Activated T-helper 9 cell treated with anti-CD3 and anti-CD28 coated beads, Interleukin-2, amount 50 U/mL, for 16 hours (primary cell): ENCODE measurements around the gene PILRA.
"Not testable (repeated sequence)": the region's sequence is repeated elsewhere in the genome, so short reads cannot be mapped to it uniquely, and the experiment has no call there.

Source experiments
- DNase-seq: peaks from one replicate; pipeline ENCODE4 v3.0.0-alpha.2; 2020; ENCODE audit warnings: low read depth

PILRA gene

GRCh38 chr7:100358027-100358856 is 15.0 kb upstream of the PILRA start, which contains the start of gene PILRB:
Gene PILRB, plus strand, starts transcription at chr7:100358117. Its CDS starts 186 bp downstream, at chr7:100358303.
- no peak for DNase-seq

- DNase-seq = no peak
Measured at GRCh38 chr7:100358857-100359212, 14.5 kb upstream of the PILRA start.

- no peak for DNase-seq
Measured at GRCh38 chr7:100360135-100360854, 13.0 kb upstream of the PILRA start.

GRCh38 chr7:100363098-100363497 is 10.2 kb upstream of the PILRA start:
- no peak for DNase-seq

DNA sequence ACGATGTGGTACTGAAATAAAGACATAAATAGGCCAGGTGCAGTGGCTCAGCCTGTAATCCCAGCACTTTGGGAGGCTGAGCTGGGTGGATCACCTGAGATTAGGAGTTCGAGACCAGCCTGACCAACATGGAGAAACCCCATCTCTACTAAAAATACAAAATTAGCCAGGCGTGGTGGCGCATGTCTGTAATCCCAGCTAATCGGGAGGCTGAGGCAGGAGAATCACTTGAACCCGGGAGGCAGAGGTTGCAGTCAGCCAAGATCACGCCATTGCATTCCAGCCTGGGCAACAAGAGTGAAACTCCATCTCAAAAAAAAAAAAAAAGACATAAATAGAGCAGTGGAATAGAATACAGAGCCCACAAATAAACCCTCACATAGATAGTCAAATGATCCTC is 9.5 kb upstream of the PILRA start:
- not testable (repeated sequence) for DNase-seq

DNA sequence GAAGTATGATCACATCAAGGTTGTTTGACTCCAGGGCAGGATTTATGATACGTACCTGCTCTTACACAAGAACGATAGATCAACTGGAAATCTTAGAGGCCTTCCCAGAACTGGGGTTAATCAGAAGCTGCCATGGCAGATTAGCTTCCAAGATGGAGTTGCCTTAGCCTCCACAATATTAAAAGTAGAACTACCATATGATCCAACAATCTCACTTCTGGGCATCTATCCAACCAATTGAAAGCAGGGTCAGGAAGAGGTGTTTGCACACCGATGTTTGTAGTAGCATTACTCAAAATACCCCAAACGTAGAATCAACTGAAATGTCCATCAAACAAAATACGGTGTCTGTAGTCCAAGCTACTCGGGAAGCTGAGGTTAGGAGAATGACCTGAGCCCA is 8.8 kb upstream of the PILRA start:
- no peak for DNase-seq

DNA sequence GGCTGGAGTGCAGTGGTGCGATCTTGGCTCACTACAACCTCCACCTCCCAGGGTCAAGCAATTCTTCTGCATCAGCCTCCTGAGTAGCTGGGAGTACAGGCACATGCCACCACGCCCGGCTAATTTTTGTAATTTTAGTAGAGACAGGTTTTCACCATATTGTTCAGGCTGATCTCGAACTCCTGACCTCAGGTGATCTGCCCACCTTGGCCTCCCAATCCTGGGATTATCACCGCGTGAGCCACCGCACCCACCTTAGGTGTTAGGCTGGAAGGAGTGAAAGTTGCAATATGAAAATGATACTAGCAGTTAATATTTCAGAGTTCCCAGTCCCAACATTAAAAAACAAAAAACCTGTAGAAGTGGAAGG is 7.3 kb upstream of the PILRA start:
- not testable (repeated sequence) for DNase-seq

- DNase-seq = no peak
Measured at GRCh38 chr7:100366411-100367250, 6.7 kb upstream of the PILRA start.

GRCh38 chr7:100367251-100367620 is 6.1 kb upstream of the PILRA start:
- DNase-seq = no peak

GRCh38 chr7:100367676-100368613 is 5.3 kb upstream of the PILRA start:
- no peak for DNase-seq

- DNase-seq = no peak
Measured at GRCh38 chr7:100369105-100369504, 4.2 kb upstream of the PILRA start.

- DNase-seq = no peak
Measured at GRCh38 chr7:100370303-100370702, 3.0 kb upstream of the PILRA start.

DNA sequence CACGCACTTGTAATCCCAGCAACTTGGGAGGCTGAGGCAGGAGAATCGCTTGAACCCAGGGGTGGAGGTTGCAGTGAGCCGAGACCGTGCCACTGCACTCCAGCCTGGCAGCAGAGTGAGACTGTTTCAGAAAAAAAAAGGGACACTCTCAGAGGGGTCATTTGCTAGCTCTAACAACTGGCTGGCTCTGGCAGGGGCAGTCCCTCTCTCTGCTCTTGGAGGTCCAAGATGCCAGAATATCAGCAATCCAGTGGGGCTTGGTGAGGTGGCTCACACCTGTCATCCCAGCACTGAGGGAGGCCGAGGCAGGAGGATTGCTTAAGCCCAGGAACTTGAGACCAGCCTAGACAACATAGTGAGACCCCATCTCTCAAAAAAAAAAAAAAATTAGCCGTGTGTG is 2.5 kb upstream of the PILRA start:
- no peak for DNase-seq

DNA sequence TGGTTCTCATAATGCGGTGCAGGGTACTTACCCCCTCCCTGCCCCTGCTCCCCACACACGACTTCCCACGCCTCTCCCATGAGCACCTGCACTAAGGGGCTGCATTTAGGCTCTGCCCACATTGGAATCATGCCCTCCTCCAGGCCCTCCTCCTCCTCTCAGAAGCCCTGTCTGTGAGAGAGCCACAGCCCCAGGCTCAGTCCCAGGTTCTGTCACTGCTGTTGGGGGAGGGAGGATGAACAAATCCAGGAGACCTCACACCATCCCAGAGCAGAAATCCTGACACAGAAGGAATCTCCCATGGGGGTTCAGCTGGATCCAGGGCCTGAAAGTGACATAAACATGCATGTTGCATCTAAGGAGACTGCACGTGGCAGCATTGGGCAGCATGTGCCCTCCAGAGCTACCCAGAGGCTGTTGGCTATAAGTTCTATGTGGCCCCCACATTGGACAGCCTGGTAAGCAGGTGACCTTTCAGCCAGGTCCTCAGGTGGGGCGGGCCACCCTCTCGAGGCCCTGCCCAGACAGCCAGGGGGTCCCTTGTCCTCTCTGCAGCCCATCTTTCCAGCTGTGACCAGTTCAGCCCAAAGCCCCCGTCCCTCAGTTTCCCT is 1.6 kb upstream of the PILRA start:
- DNase-seq = no peak

GRCh38 chr7:100372256-100372655 is 1.0 kb upstream of the PILRA start:
- no peak for DNase-seq

- DNase-seq = no peak
Measured at GRCh38 chr7:100372694-100373093, 593 bp upstream of the PILRA start.

GRCh38 chr7:100373870-100374598 is 747 bp downstream of the PILRA start:
- DNase-seq = not testable (repeated sequence)

DNA sequence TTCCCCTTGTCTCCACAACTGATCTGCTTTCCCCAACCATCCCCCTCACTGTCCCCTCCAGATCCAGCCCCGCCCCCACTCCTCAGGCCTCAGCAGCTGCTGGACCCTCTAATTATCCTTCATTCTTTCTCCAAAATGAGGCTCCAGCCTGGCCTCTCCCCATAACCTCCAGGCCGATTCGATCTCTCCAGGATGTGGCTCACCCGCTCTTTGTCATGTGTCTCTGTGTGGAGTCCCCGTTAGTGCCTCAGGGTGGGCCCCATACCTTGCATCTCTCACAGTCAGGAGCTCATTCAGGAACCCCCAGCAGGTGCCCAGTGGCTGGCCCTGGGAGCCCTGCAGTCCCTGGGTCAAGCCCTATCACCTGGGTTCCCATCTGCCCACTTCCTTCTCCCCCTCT is 1.3 kb downstream of the PILRA start:
- DNase-seq = no peak

GRCh38 chr7:100376066-100376465 is 2.8 kb downstream of the PILRA start:
- DNase-seq = no peak

GRCh38 chr7:100378114-100378755 is 4.9 kb downstream of the PILRA start:
- DNase-seq = no peak
